MCF 10A (cell line): Measurements from ENCODE around the gene TCF4. TPM values are rescaled to one million over a fixed set of nuclear protein-coding genes. Genes with fewer than 3 reads are reported as not detected.

Experiments used
- BruUV-seq: library from RNA; stranded (reverse); fragments of 400-500 nt; replicated peaks from 2 replicates; lab custom pipeline; 2021; lab: Mats Ljungman, UMichigan
- CTCF ChIA-PET: fragments of 300-600 bp; sonication (Branson Sonifier 250); formaldehyde crosslinking; extraction: SDS; loops from one replicate; lab custom pipeline; 2021; ENCODE audit warnings: antibody characterized with exemption, inconsistent platforms; lab: Yijun Ruan, JAX
- POLR2A ChIA-PET: fragments of 300-600, 350-650 bp; sonication (Branson Sonifier 250); formaldehyde crosslinking; extraction: SDS; loops from one replicate; lab custom pipeline; 2020; ENCODE audit warnings: antibody characterized with exemption, inconsistent platforms; lab: Yijun Ruan, JAX
- DNase-seq: peaks from one replicate; pipeline ENCODE4 v3.0.0-alpha.2; 2018; ENCODE audit not compliant: unreplicated experiment
- H3K27ac Mint-ChIP-seq: one replicate; pipeline ENCODE4 v1.8.0; 2022; ENCODE audit warnings: mild to moderate bottlenecking, low read depth, mixed read lengths; ENCODE audit not compliant: unreplicated experiment
- H3K27me3 Mint-ChIP-seq: one replicate; pipeline ENCODE4 v1.8.0; 2022; ENCODE audit warnings: mixed read lengths; ENCODE audit not compliant: insufficient read depth, unreplicated experiment
- H3K36me3 Mint-ChIP-seq: one replicate; pipeline ENCODE4 v1.8.0; 2022; ENCODE audit warnings: mild to moderate bottlenecking, moderate library complexity, mixed read lengths; ENCODE audit not compliant: insufficient read depth, unreplicated experiment
- H3K4me1 Mint-ChIP-seq: one replicate; pipeline ENCODE4 v1.8.0; 2022; ENCODE audit warnings: mixed read lengths; ENCODE audit not compliant: insufficient read depth, unreplicated experiment
- H3K4me3 Mint-ChIP-seq: one replicate; pipeline ENCODE4 v1.8.0; 2022; ENCODE audit warnings: mild to moderate bottlenecking, moderate library complexity, mixed read lengths; ENCODE audit not compliant: unreplicated experiment
- H3K9me3 Mint-ChIP-seq: one replicate; pipeline ENCODE4 v1.8.0; 2022; ENCODE audit warnings: mixed read lengths; ENCODE audit not compliant: unreplicated experiment
- CTCF ChIP-seq: fragments of 200-600 bp; IDR thresholded peaks from one replicate; pipeline ENCODE4 v1.8.0; 2022; ENCODE audit warnings: antibody characterized with exemption, mild to moderate bottlenecking; ENCODE audit not compliant: unreplicated experiment
- intact Hi-C: fragments of 100-400 bp; cut with micrococcal nuclease; formaldehyde crosslinking; loops from 2 replicates; pipeline ENCODE4 v1.14.1; 2022
- total RNA-seq: library from RNA; stranded (reverse); gene quantifications from 2 replicates; pipeline ENCODE4 v1.2.3, GENCODE V29; 2022

The TCF4 gene
- total RNA-seq, 1 experiment from 2014 or later: 6.2 TPM

- Mint-ChIP-seq H3K4me1 (no peaks in the 10 kb centered on the region), H3K27ac (no peak overlapping the region), H3K27me3 (no peaks in the 10 kb centered on the region), H3K9me3 (no peaks in the 10 kb centered on the region), H3K36me3 (no peaks in the 10 kb centered on the region), H3K4me3 (no peak overlapping the region)
- ChIA-PET POLR2A (interaction anchor here (0.7 kb wide), 1 partner anchor 710 kb away, joined by 3 read pairs; no protein-coding TSS in a partner anchor), CTCF (no interaction called here)
- no peak for TF ChIP-seq CTCF
- intact Hi-C loops: no loop called here
- BruUV-seq: no TSS peak
- DNase-seq: no peak
Observed at GRCh38 chr18:55338978-55339650, 248.9 kb downstream of the TCF4 start.

- ChIA-PET POLR2A (interaction anchor here (0.6 kb wide), 1 partner anchor 296 kb away, joined by 3 read pairs; no protein-coding TSS in a partner anchor), CTCF (no interaction called here)
- TF ChIP-seq CTCF: no peak
- intact Hi-C loops: no loop called here
- BruUV-seq: no TSS peak
- Mint-ChIP-seq H3K4me3 (no peak overlapping the region), H3K36me3 (no peaks in the 10 kb centered on the region), H3K27ac (no peak overlapping the region), H3K9me3 (no peaks in the 10 kb centered on the region), H3K4me1 (no peaks in the 10 kb centered on the region), H3K27me3 (no peaks in the 10 kb centered on the region)
- DNase-seq: no peak
Observed at GRCh38 chr18:55337908-55338521, 250.0 kb downstream of the TCF4 start.

- CTCF ChIA-PET: interaction anchor here (1.0 kb wide), 1 partner anchor 102 kb away, joined by 3 read pairs; no protein-coding TSS in a partner anchor
- H3K27me3 Mint-ChIP-seq: no peaks in the 10 kb centered on the region
- H3K36me3 Mint-ChIP-seq: no peaks in the 10 kb centered on the region
- no peak overlapping the region for H3K4me3 Mint-ChIP-seq
- no peak for TF ChIP-seq CTCF
- H3K4me1 Mint-ChIP-seq: no peaks in the 10 kb centered on the region
- no peak for DNase-seq
- intact Hi-C loops: no loop called here
- no peak overlapping the region for H3K27ac Mint-ChIP-seq
- no TSS peak for BruUV-seq
- no peaks in the 10 kb centered on the region for H3K9me3 Mint-ChIP-seq
- POLR2A ChIA-PET: interaction anchor here (0.6 kb wide), 1 partner anchor 297 kb away, joined by 3 read pairs; no protein-coding TSS in a partner anchor
Observed at GRCh38 chr18:55337138-55337537, 250.9 kb downstream of the TCF4 start.

- no peak for DNase-seq
- intact Hi-C loops: no loop called here
- no peak for TF ChIP-seq CTCF
- CTCF ChIA-PET: interaction anchor here (0.7 to 1.0 kb wide), 2 partner anchors 102 to 119 kb away, joined by 3 read pairs; no protein-coding TSS in a partner anchor
- no peaks in the 10 kb centered on the region for H3K9me3 Mint-ChIP-seq
- no peak overlapping the region for H3K4me3 Mint-ChIP-seq
- H3K4me1 Mint-ChIP-seq: no peaks in the 10 kb centered on the region
- BruUV-seq: no TSS peak
- no peak overlapping the region for H3K27ac Mint-ChIP-seq
- POLR2A ChIA-PET: no interaction called here
- H3K27me3 Mint-ChIP-seq: no peaks in the 10 kb centered on the region
- no peaks in the 10 kb centered on the region for H3K36me3 Mint-ChIP-seq
Observed at GRCh38 chr18:55336438-55337100, 251.4 kb downstream of the TCF4 start.
